ENCODE measurements around the gene LPP.

DNA sequence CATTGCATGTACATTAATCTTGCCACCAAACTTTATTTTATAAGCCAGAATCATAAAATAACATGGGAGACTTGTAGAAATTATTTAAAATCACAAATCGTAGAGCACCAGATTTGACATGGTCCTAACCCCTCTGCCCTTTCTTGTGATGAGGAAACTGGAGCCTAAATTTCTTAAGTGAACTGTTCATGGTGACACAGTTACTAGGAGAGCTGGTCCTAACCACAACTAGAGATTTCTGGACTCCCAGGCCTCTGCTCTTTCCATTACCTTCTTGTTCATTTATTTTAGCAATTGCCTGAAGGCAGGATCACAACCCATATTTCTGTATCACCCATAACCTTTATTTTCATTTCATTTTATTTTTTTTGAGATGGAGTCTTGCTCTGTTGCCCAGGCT is 352.5 kb downstream of the LPP start:
- TF ChIP-seq, protein P1, sequence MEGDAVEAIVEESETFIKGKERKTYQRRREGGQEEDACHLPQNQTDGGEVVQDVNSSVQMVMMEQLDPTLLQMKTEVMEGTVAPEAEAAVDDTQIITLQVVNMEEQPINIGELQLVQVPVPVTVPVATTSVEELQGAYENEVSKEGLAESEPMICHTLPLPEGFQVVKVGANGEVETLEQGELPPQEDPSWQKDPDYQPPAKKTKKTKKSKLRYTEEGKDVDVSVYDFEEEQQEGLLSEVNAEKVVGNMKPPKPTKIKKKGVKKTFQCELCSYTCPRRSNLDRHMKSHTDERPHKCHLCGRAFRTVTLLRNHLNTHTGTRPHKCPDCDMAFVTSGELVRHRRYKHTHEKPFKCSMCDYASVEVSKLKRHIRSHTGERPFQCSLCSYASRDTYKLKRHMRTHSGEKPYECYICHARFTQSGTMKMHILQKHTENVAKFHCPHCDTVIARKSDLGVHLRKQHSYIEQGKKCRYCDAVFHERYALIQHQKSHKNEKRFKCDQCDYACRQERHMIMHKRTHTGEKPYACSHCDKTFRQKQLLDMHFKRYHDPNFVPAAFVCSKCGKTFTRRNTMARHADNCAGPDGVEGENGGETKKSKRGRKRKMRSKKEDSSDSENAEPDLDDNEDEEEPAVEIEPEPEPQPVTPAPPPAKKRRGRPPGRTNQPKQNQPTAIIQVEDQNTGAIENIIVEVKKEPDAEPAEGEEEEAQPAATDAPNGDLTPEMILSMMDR (IDR thresholded peaks at IDR 0.05; ENCODE audit: low read depth, low read length, poor library complexity, severe bottlenecking) = no peak
- TF ChIP-seq EZH2phosphoT487 (IDR thresholded peaks at IDR 0.05; ENCODE audit: borderline replicate concordance, low read length) = no peak
